DOHH2 (cell line): ENCODE data around the gene AKIRIN2.

Source experiments
- H3F3A ChIP-seq: fragments of 200-600 bp; sonication (generic), shearing (Covaris generic); 2 replicates; pipeline ENCODE4 v1.6.0; 2016; ENCODE audit warnings: antibody characterized with exemption, mild to moderate bottlenecking; ENCODE audit not compliant: control insufficient read depth, insufficient read depth
- H3K27ac ChIP-seq: fragments of 200-600 bp; sonication (generic); 2 replicates; pipeline ENCODE4 v1.5.1; 2014; ENCODE audit warnings: low read depth, mild to moderate bottlenecking, low read length, moderate library complexity
- H3K27me3 ChIP-seq: fragments of 200-600 bp; sonication (generic); 2 replicates; pipeline ENCODE4 v1.6.1; 2014; ENCODE audit warnings: mild to moderate bottlenecking, low read length, mixed read lengths; ENCODE audit not compliant: control insufficient read depth
- H3K36me3 ChIP-seq: fragments of 200-600 bp; sonication (generic); 2 replicates; pipeline ENCODE4 v1.6.1; 2014; ENCODE audit warnings: mild to moderate bottlenecking, low read length, moderate library complexity, mixed read lengths; ENCODE audit not compliant: control insufficient read depth
- H3K4me1 ChIP-seq: fragments of 200-600 bp; sonication (generic); 2 replicates; pipeline ENCODE4 v1.6.1; 2014; ENCODE audit warnings: mild to moderate bottlenecking, low read length, mixed read lengths; ENCODE audit not compliant: control insufficient read depth
- H3K4me2 ChIP-seq: fragments of 200-600 bp; sonication (generic); 2 replicates; pipeline ENCODE4 v1.6.0; 2014; ENCODE audit warnings: mild to moderate bottlenecking, low read length, moderate library complexity
- H3K4me3 ChIP-seq: fragments of 200-600 bp; sonication (generic); 2 replicates; pipeline ENCODE4 v1.5.1; 2014; ENCODE audit warnings: mild to moderate bottlenecking, low read length, mixed read lengths
- H3K79me2 ChIP-seq: fragments of 200-600 bp; sonication (generic); 2 replicates; pipeline ENCODE4 v1.6.1; 2014; ENCODE audit warnings: mild to moderate bottlenecking, low read length, mixed read lengths; ENCODE audit not compliant: control insufficient read depth
- H3K9me2 ChIP-seq: fragments of 200-600 bp; sonication (generic); replicated peaks from 2 replicates; pipeline ENCODE4 v1.6.1; 2014; ENCODE audit warnings: mild to moderate bottlenecking, low read length, mixed read lengths; ENCODE audit not compliant: control insufficient read depth
- H3K9me3 ChIP-seq: fragments of 200-600 bp; sonication (generic); 2 replicates; pipeline ENCODE4 v1.6.1; 2014; ENCODE audit warnings: antibody characterized with exemption, low read length, mixed read lengths; ENCODE audit not compliant: control insufficient read depth, insufficient read depth
- H4K20me1 ChIP-seq: fragments of 200-600 bp; sonication (generic); 2 replicates; pipeline ENCODE4 v1.6.0; 2014; ENCODE audit warnings: low read depth, mild to moderate bottlenecking, antibody characterized with exemption, low read length, moderate library complexity; ENCODE audit not compliant: control insufficient read depth, insufficient read depth
- CTCF ChIP-seq: fragments of 200-600 bp; sonication (generic); IDR thresholded peaks from one replicate; pipeline ENCODE4 v1.5.1; 2014; ENCODE audit warnings: antibody characterized with exemption, mild to moderate bottlenecking, low read depth, low read length; ENCODE audit not compliant: poor library complexity, severe bottlenecking
- EZH2phosphoT487 ChIP-seq: fragments of 200-600 bp; sonication (generic); IDR thresholded peaks from 2 replicates; pipeline ENCODE4 v1.6.1; 2017; ENCODE audit warnings: borderline replicate concordance, mild to moderate bottlenecking, antibody characterized with exemption, low read length, moderate library complexity, mixed read lengths

Gene AKIRIN2

GRCh38 chr6:87684895-87685654 lies 17.0 kb downstream of the AKIRIN2 start:
- TF ChIP-seq CTCF = no peak
- TF ChIP-seq EZH2phosphoT487 = no peak
- peaks cover 16% of the 10 kb centered on the region for H3F3A ChIP-seq
- no peaks in the 10 kb centered on the region for H3K27me3 ChIP-seq
- no peak overlapping the region for H3K4me3 ChIP-seq
- peaks cover 96% of the 10 kb centered on the region for H3K36me3 ChIP-seq
- H4K20me1 ChIP-seq = peaks cover 51% of the 10 kb centered on the region
- H3K9me2 ChIP-seq = no peaks in the 10 kb centered on the region
- H3K9me3 ChIP-seq = no peaks in the 10 kb centered on the region
- peaks cover 100% of the 10 kb centered on the region for H3K79me2 ChIP-seq
- no peak overlapping the region for H3K4me2 ChIP-seq
- no peak overlapping the region for H3K27ac ChIP-seq
- peaks cover 54% of the 10 kb centered on the region for H3K4me1 ChIP-seq

- Histone ChIP-seq H3K36me3 (peaks cover 96% of the 10 kb centered on the region), H3K4me1 (peaks cover 43% of the 10 kb centered on the region), H3F3A (peaks cover 23% of the 10 kb centered on the region), H3K9me3 (no peaks in the 10 kb centered on the region), H3K27ac (no peak overlapping the region), H3K79me2 (peaks cover 100% of the 10 kb centered on the region), H3K4me2 (no peak overlapping the region), H3K27me3 (no peaks in the 10 kb centered on the region), H3K9me2 (no peaks in the 10 kb centered on the region), H3K4me3 (no peak overlapping the region), H4K20me1 (peaks cover 48% of the 10 kb centered on the region)
- TF ChIP-seq EZH2phosphoT487 = no peak
- no peak for TF ChIP-seq CTCF
Measured at GRCh38 chr6:87683890-87684289, 18.1 kb downstream of the AKIRIN2 start.

GRCh38 chr6:87682310-87682709 lies 19.7 kb downstream of the AKIRIN2 start:
- Histone ChIP-seq H3K4me1 (peaks cover 33% of the 10 kb centered on the region), H3K36me3 (peaks cover 97% of the 10 kb centered on the region), H4K20me1 (peaks cover 43% of the 10 kb centered on the region), H3F3A (peaks cover 29% of the 10 kb centered on the region), H3K27me3 (no peaks in the 10 kb centered on the region), H3K4me2 (no peak overlapping the region), H3K9me2 (no peaks in the 10 kb centered on the region), H3K9me3 (no peaks in the 10 kb centered on the region), H3K27ac (no peak overlapping the region), H3K4me3 (no peak overlapping the region), H3K79me2 (peaks cover 98% of the 10 kb centered on the region)
- TF ChIP-seq EZH2phosphoT487 (no peak), CTCF (no peak)
